Mesothelial cell of epicardium (in vitro differentiated cells): Measurements from ENCODE around the gene GYPA. TPM values are rescaled to one million over a fixed set of nuclear protein-coding genes. Genes with fewer than 3 reads are reported as not detected.

Experiments used
- DNase-seq, 2 experiments: peaks; one replicate each; pipeline ENCODE4 v3.0.0; 2021; ENCODE audit warnings: low spot score in 2 of 2; ENCODE audit not compliant: unreplicated experiment in 2 of 2
- H3K27ac Mint-ChIP-seq: 2 replicates; pipeline ENCODE4 v1.8.0; 2021; ENCODE audit warnings: mixed read lengths
- H3K27me3 Mint-ChIP-seq: 2 replicates; pipeline ENCODE4 v1.8.0; 2021; ENCODE audit warnings: low read depth, mixed read lengths
- H3K36me3 Mint-ChIP-seq: 2 replicates; pipeline ENCODE4 v1.8.0; 2021; ENCODE audit warnings: mixed read lengths
- H3K4me1 Mint-ChIP-seq: 2 replicates; pipeline ENCODE4 v1.8.0; 2021; ENCODE audit warnings: mixed read lengths
- H3K4me3 Mint-ChIP-seq: 2 replicates; pipeline ENCODE4 v1.8.0; 2021; ENCODE audit warnings: mild to moderate bottlenecking, moderate library complexity, mixed read lengths
- H3K9me3 Mint-ChIP-seq: 2 replicates; pipeline ENCODE4 v1.8.0; 2021; ENCODE audit warnings: mixed read lengths
- CTCF ChIP-seq: fragments of 200-600 bp; sonication (generic); IDR thresholded peaks from one replicate; pipeline ENCODE4 v1.5.0; 2021; ENCODE audit warnings: antibody characterized with exemption; ENCODE audit not compliant: unreplicated experiment
- total RNA-seq: library from RNA; stranded (reverse); gene quantifications from 3 replicates; pipeline ENCODE4 v1.2.1, GENCODE V29; 2021

The GYPA gene
- total RNA-seq, 1 donor from 2014 or later, result not detected

- no peak for DNase-seq
- no peak overlapping the region for H3K4me3 Mint-ChIP-seq
- no peak for TF ChIP-seq CTCF
These were observed 38.7 kb upstream of the GYPA start for GRCh38 chr4:144179152-144179739.

DNA sequence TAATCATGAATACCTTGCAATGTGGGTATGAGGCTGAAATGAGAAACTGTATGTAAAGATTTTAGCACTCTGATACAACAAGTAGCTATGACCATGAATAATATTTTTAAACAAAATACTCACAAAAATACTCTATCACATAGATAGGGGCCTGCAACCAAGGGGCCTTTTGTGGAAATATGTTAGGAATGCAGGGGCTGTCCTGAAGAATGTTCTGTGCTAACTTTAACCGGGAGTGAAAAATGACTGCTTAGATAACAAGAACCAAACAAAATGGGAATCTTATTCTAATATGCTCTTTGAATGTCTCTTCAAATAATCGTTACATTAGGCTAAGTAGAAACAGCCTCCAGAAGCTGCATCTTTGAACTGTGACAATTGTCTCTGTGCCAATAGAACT lies 37.9 kb upstream of the GYPA start:
- no peaks in the 10 kb centered on the region for H3K9me3 Mint-ChIP-seq
- no peak for DNase-seq

More at GRCh38 chr4:144179152-144179739, 38.7 kb upstream of the GYPA start:
- Mint-ChIP-seq H3K27ac (peak overlapping the region; percentile 87), H3K9me3 (peaks cover 3% of the 10 kb centered on the region), H3K36me3 (no peaks in the 10 kb centered on the region), H3K27me3 (no peaks in the 10 kb centered on the region), H3K4me1 (peaks cover 47% of the 10 kb centered on the region)

GRCh38 chr4:144176476-144176875 lies 36.0 kb upstream of the GYPA start:
- Mint-ChIP-seq H3K4me3 (no peak overlapping the region), H3K4me1 (peaks cover 39% of the 10 kb centered on the region), H3K27me3 (no peaks in the 10 kb centered on the region), H3K36me3 (no peaks in the 10 kb centered on the region), H3K27ac (no peak overlapping the region), H3K9me3 (no peaks in the 10 kb centered on the region)
- DNase-seq, result no peak
- TF ChIP-seq CTCF, result no peak

More for the DNA sequence above, 37.9 kb upstream of the GYPA start:
- Mint-ChIP-seq H3K27ac (peak overlapping the region; percentile 87), H3K27me3 (no peaks in the 10 kb centered on the region), H3K4me3 (no peak overlapping the region), H3K36me3 (no peaks in the 10 kb centered on the region), H3K4me1 (peaks cover 45% of the 10 kb centered on the region)
- no peak for TF ChIP-seq CTCF

- no peak overlapping the region for H3K27ac Mint-ChIP-seq
- peaks cover 6% of the 10 kb centered on the region for H3K27me3 Mint-ChIP-seq
- H3K4me1 Mint-ChIP-seq, result peaks cover 38% of the 10 kb centered on the region
- peak; percentile 72 for TF ChIP-seq CTCF
- H3K9me3 Mint-ChIP-seq, result no peaks in the 10 kb centered on the region
- H3K4me3 Mint-ChIP-seq, result no peak overlapping the region
- no peak for DNase-seq
- H3K36me3 Mint-ChIP-seq, result no peaks in the 10 kb centered on the region
These were observed 34.0 kb upstream of the GYPA start for GRCh38 chr4:144174401-144175067.

- Mint-ChIP-seq H3K4me3 (no peak overlapping the region), H3K36me3 (no peaks in the 10 kb centered on the region), H3K27me3 (peaks cover 13% of the 10 kb centered on the region), H3K9me3 (no peaks in the 10 kb centered on the region), H3K27ac (no peak overlapping the region), H3K4me1 (peaks cover 15% of the 10 kb centered on the region)
- no peak for TF ChIP-seq CTCF
- DNase-seq, result no peak
These were observed 31.2 kb upstream of the GYPA start for GRCh38 chr4:144171697-144172096.
